SK-N-SH (cell line): ENCODE results near the gene MACROD2. TPM values are rescaled to one million over a fixed set of nuclear protein-coding genes. Genes with fewer than 3 reads are reported as not detected.
A peak's percentile ranks its signal among the peaks of the same experiment; 100 is the strongest.

Source experiments
- CTCF ChIA-PET: fragments of 300-600, 350-600 bp; formaldehyde crosslinking; extraction: SDS; loops from one replicate; lab custom pipeline; 2021; lab: Yijun Ruan, JAX
- POLR2A ChIA-PET: fragments of 350-600 bp; sonication (Branson Sonifier 250); formaldehyde crosslinking; extraction: SDS; loops from one replicate; lab custom pipeline; 2020; ENCODE audit warnings: antibody characterized with exemption, inconsistent platforms; lab: Yijun Ruan, JAX
- DNase-seq: peaks from one replicate; pipeline ENCODE4 v3.0.0; 2012
- H2AFZ ChIP-seq: fragments of 200-600 bp; sonication (generic); 2 replicates; pipeline ENCODE4 v1.8.1; 2016; ENCODE audit warnings: antibody characterized with exemption, mild to moderate bottlenecking, low read depth
- H3F3A ChIP-seq: fragments of 200-600 bp; sonication (generic); replicated peaks from 2 replicates; pipeline ENCODE3; 2016; ENCODE audit warnings: antibody characterized with exemption, mild to moderate bottlenecking; ENCODE audit not compliant: insufficient read depth
- H3K27ac ChIP-seq, 2 experiments: fragments of 200-500 bp in 1 of 2; fragments of 200-600 bp in 1 of 2; sonication (Bioruptor generic) in 1 of 2; sonication (generic), shearing (Covaris generic) in 1 of 2; 2 replicates each; pipeline versions ENCODE4 v1.5.1 to v1.6.1; 2014 to 2016; ENCODE audit warnings: low read depth in 2 of 2, inconsistent platforms in 1 of 2, low read length in 1 of 2, mild to moderate bottlenecking in 1 of 2, mixed read lengths in 1 of 2
- H3K27me3 ChIP-seq: fragments of 200-600 bp; sonication (generic), shearing (Covaris generic); 2 replicates; pipeline ENCODE4 v1.6.1; 2016; ENCODE audit warnings: mixed run types; ENCODE audit not compliant: insufficient read depth
- H3K36me3 ChIP-seq, 2 experiments: fragments of 200-500 bp in 1 of 2; fragments of 200-600 bp in 1 of 2; sonication (Bioruptor generic) in 1 of 2; sonication (generic) in 1 of 2; replicated peaks in 1 of 2; 2 replicates each; pipeline versions ENCODE3 to v1.5.1; 2014 to 2016; ENCODE audit warnings: low read length in 1 of 2, mild to moderate bottlenecking in 1 of 2; ENCODE audit not compliant: insufficient read depth in 2 of 2, control insufficient read depth in 1 of 2
- H3K4me1 ChIP-seq, 2 experiments: fragments of 200-500 bp in 1 of 2; fragments of 200-600 bp in 1 of 2; sonication (Bioruptor generic) in 1 of 2; sonication (generic), shearing (Covaris generic) in 1 of 2; 2 replicates each; pipeline versions ENCODE4 v1.5.1 to v1.6.1; 2014 to 2016; ENCODE audit warnings: low read depth in 1 of 2, low read length in 1 of 2, mixed run types in 1 of 2; ENCODE audit not compliant: insufficient read depth in 2 of 2, control insufficient read depth in 1 of 2
- H3K4me2 ChIP-seq: fragments of 200-600 bp; sonication (generic), shearing (Covaris generic); 2 replicates; pipeline ENCODE4 v1.6.1; 2017; ENCODE audit warnings: mixed run types
- H3K4me3 ChIP-seq, 2 experiments: fragments of 200-500 bp in 1 of 2; fragments of 200-600 bp in 1 of 2; sonication (Bioruptor generic) in 1 of 2; sonication (generic), shearing (Covaris generic) in 1 of 2; 2 replicates each; pipeline versions ENCODE4 v1.5.1 to v1.8.1; 2014 to 2016; ENCODE audit warnings: low read depth in 2 of 2, inconsistent platforms in 1 of 2, low read length in 1 of 2, mild to moderate bottlenecking in 1 of 2, mixed read lengths in 1 of 2, moderate library complexity in 1 of 2
- H3K79me2 ChIP-seq: fragments of 200-600 bp; sonication (generic); 2 replicates; pipeline ENCODE4 v1.8.1; 2017; ENCODE audit warnings: mild to moderate bottlenecking; ENCODE audit not compliant: insufficient read depth
- H3K9ac ChIP-seq: fragments of 200-600 bp; sonication (generic); 2 replicates; pipeline ENCODE4 v1.6.1; 2017; ENCODE audit warnings: mixed run types
- H3K9me2 ChIP-seq: fragments of 200-600 bp; sonication (generic); 2 replicates; pipeline ENCODE4 v1.6.1; 2017; ENCODE audit warnings: mixed run types
- H3K9me3 ChIP-seq: fragments of 200-600 bp; sonication (generic); 2 replicates; pipeline ENCODE4 v1.6.1; 2017; ENCODE audit warnings: mixed run types, mild to moderate bottlenecking, moderate library complexity
- H4K20me1 ChIP-seq: fragments of 200-600 bp; sonication (generic); 2 replicates; pipeline ENCODE4 v1.6.1; 2017; ENCODE audit warnings: mild to moderate bottlenecking, mixed run types; ENCODE audit not compliant: insufficient read depth
- ELF1 ChIP-seq: IDR thresholded peaks from 2 replicates; pipeline ENCODE4 v1.4.0; 2012
- FOXM1 ChIP-seq: IDR thresholded peaks from 2 replicates; pipeline ENCODE4 v1.4.0; 2012; ENCODE audit warnings: low read depth, mild to moderate bottlenecking
- GATA2 ChIP-seq: sonication (generic); formaldehyde crosslinking; IDR thresholded peaks from 2 replicates; pipeline ENCODE4 v1.5.0; 2020; ENCODE audit warnings: mild to moderate bottlenecking, missing genetic modification reagents
- MEF2A ChIP-seq: IDR thresholded peaks from 2 replicates; pipeline ENCODE4 v1.4.0; 2012; ENCODE audit warnings: low read depth, borderline replicate concordance
- MXI1 ChIP-seq: IDR thresholded peaks from 2 replicates; pipeline ENCODE4 v1.6.1; 2012; ENCODE audit warnings: mild to moderate bottlenecking, low read depth, low read length, improper control_type of control experiment
- NRF1 ChIP-seq: IDR thresholded peaks from 2 replicates; pipeline ENCODE4 v1.6.1; 2012; ENCODE audit warnings: low read depth, mild to moderate bottlenecking, low read length
- POLR2AphosphoS5 ChIP-seq: IDR thresholded peaks from 2 replicates; pipeline ENCODE4 v1.6.1; 2012; ENCODE audit warnings: low read depth, low read length
- RCOR1 ChIP-seq: fragments of 150-350 bp; IDR thresholded peaks from 2 replicates; pipeline ENCODE4 v1.6.1; 2017; ENCODE audit warnings: antibody characterized with exemption, low read length
- SIN3A ChIP-seq: IDR thresholded peaks from 2 replicates; pipeline ENCODE4 v1.6.1; 2012; ENCODE audit warnings: low read depth, mild to moderate bottlenecking, low read length, moderate library complexity, borderline replicate concordance
- TCF12 ChIP-seq: IDR thresholded peaks from 2 replicates; pipeline ENCODE4 v1.4.0; 2012
- TEAD4 ChIP-seq: IDR thresholded peaks from 2 replicates; pipeline ENCODE4 v1.4.0; 2012; ENCODE audit warnings: mild to moderate bottlenecking, borderline replicate concordance; ENCODE audit not compliant: insufficient read depth
- WGBS: methylation state at CpG from one replicate; pipeline ENCODE4 v1.1.6; 2017; ENCODE audit warnings: low lambda C conversion rate; 5-methylcytosine and 5-hydroxymethylcytosine counted together
- polyA plus RNA-seq, 3 experiments: library from polyadenylated mRNA; depleted of rRNA; stranded (reverse); fragments of >200 nt; gene quantifications; 2 replicates each; pipeline ENCODE4 v1.2.3, GENCODE V29; 2012
- TF ChIP-seq, protein P1 (sequence below): IDR thresholded peaks from 2 replicates; pipeline ENCODE4 v1.6.1; 2012; ENCODE audit warnings: mild to moderate bottlenecking, low read depth, low read length, moderate library complexity
- TF ChIP-seq, protein P2 (sequence below): IDR thresholded peaks from 2 replicates; pipeline ENCODE4 v1.4.0; 2012; ENCODE audit warnings: low read depth, borderline replicate concordance
- TF ChIP-seq, protein P3 (sequence below): fragments of 150-350 bp; IDR thresholded peaks from 2 replicates; pipeline ENCODE4 v1.6.1; 2016; ENCODE audit warnings: mild to moderate bottlenecking, low read depth, low read length
- TF ChIP-seq, protein P4 (sequence below): IDR thresholded peaks from 2 replicates; pipeline ENCODE4 v1.4.0; 2012; ENCODE audit warnings: low read depth

MACROD2 gene
- polyA plus RNA-seq, 1 of the 3 experiments (the other 2 are of a cell fraction): 0.33 TPM

DNA sequence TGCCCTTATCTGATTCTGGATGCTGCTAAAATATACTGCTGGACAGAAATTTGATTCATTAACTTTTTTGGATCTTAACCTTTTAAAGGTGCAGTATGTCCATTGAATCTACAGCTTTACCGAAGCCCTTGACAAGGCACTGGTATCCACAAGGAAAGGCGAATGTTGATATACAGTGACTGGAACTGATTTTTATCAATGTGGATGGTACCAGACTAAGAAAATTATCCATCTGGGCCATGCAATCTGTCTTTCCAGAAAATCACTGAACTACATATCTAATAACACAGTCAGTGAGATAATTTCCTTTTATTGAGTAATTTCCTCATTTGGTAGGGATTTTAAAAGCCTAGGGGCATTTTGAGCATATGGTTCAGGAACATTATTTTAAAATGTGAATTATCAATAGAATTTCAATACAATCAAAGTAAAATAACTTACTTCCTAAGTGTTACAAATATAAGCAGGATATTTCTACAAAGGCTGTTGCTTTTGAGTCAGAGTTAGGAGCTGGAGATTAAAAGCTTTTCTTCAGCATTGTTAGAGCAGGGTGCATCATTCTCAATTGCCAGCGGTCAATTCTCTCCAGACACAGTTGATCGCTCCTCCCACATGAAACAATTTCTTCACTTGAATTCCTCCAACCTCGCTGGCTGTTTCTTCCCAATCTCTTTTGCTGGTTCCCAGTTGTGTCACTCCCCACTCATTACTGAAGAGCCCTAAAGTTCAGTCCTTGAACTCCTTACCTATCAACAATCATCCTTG is 927.4 kb downstream of the MACROD2 start (continued):
- TF ChIP-seq, protein P1, sequence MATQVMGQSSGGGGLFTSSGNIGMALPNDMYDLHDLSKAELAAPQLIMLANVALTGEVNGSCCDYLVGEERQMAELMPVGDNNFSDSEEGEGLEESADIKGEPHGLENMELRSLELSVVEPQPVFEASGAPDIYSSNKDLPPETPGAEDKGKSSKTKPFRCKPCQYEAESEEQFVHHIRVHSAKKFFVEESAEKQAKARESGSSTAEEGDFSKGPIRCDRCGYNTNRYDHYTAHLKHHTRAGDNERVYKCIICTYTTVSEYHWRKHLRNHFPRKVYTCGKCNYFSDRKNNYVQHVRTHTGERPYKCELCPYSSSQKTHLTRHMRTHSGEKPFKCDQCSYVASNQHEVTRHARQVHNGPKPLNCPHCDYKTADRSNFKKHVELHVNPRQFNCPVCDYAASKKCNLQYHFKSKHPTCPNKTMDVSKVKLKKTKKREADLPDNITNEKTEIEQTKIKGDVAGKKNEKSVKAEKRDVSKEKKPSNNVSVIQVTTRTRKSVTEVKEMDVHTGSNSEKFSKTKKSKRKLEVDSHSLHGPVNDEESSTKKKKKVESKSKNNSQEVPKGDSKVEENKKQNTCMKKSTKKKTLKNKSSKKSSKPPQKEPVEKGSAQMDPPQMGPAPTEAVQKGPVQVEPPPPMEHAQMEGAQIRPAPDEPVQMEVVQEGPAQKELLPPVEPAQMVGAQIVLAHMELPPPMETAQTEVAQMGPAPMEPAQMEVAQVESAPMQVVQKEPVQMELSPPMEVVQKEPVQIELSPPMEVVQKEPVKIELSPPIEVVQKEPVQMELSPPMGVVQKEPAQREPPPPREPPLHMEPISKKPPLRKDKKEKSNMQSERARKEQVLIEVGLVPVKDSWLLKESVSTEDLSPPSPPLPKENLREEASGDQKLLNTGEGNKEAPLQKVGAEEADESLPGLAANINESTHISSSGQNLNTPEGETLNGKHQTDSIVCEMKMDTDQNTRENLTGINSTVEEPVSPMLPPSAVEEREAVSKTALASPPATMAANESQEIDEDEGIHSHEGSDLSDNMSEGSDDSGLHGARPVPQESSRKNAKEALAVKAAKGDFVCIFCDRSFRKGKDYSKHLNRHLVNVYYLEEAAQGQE: no peak
- TF ChIP-seq TEAD4: no peak
- peak; percentile 93 for TF ChIP-seq GATA2

DNA sequence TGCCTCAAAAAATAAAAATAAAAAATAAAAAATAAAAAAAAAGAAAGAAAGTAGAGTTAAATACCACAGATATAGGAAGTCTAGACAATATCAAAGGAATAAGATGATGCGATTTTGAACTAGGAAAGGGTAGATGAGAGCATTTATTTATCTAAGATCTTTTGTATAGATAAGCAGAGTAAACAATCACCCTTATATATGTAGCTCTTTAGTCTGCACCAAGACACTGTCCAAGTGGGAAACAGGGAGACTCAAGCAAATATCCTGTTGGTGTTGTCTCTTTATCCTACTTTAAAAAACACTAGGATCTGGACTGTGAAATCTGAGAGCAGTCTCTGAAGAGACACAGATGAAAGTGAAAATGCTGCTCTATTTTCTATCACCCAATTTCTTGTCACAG is 929.1 kb downstream of the MACROD2 start:
- Histone ChIP-seq H3K4me3 (no peak overlapping the region), H4K20me1 (no peaks in the 10 kb centered on the region), H3K4me2 (0 out of 2 replicates have a peak overlapping the region, but pooled peaks have one; percentile 3), H3F3A (no peaks in the 10 kb centered on the region), H3K79me2 (no peaks in the 10 kb centered on the region), H3K9me3 (no peaks in the 10 kb centered on the region), H3K4me1 (peaks cover 13 to 17% of the 10 kb centered on the region in 2 experiments; a peak in 3 of 4 replicates), H3K9me2 (no peaks in the 10 kb centered on the region), H3K27me3 (no peaks in the 10 kb centered on the region), H3K27ac (peak overlapping the region in 1 of 2 experiments; percentile 28; a peak in 1 of 4 replicates), H3K36me3 (no peaks in the 10 kb centered on the region), H3K9ac (no peak overlapping the region), H2AFZ (no peak overlapping the region)
- CTCF ChIA-PET: no interaction called here
- TF ChIP-seq NRF1: no peak
- TF ChIP-seq, protein P2, sequence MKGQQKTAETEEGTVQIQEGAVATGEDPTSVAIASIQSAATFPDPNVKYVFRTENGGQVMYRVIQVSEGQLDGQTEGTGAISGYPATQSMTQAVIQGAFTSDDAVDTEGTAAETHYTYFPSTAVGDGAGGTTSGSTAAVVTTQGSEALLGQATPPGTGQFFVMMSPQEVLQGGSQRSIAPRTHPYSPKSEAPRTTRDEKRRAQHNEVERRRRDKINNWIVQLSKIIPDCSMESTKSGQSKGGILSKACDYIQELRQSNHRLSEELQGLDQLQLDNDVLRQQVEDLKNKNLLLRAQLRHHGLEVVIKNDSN: no peak
- TF ChIP-seq POLR2AphosphoS5: no peak
- TF ChIP-seq, protein P1: no peak
- no peak for TF ChIP-seq RCOR1
- no peak for TF ChIP-seq TCF12
- TF ChIP-seq, protein P3, sequence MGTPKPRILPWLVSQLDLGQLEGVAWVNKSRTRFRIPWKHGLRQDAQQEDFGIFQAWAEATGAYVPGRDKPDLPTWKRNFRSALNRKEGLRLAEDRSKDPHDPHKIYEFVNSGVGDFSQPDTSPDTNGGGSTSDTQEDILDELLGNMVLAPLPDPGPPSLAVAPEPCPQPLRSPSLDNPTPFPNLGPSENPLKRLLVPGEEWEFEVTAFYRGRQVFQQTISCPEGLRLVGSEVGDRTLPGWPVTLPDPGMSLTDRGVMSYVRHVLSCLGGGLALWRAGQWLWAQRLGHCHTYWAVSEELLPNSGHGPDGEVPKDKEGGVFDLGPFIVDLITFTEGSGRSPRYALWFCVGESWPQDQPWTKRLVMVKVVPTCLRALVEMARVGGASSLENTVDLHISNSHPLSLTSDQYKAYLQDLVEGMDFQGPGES: no peak
- no peak for TF ChIP-seq MEF2A
- no peak for TF ChIP-seq SIN3A
- TF ChIP-seq GATA2: no peak
- no peak for TF ChIP-seq ELF1
- TF ChIP-seq, protein P4, sequence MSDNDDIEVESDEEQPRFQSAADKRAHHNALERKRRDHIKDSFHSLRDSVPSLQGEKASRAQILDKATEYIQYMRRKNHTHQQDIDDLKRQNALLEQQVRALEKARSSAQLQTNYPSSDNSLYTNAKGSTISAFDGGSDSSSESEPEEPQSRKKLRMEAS: no peak
- TF ChIP-seq MXI1: no peak
- no peak for TF ChIP-seq FOXM1
- POLR2A ChIA-PET: no interaction called here
- 55% methylated on average over 1 of the region's 1 CpG for WGBS
- DNase-seq: no peak
